Activated T-helper 1 cell treated with Interleukin-2 at 50 U/mL for 16 hours (primary cell): ENCODE data around the gene ARHGEF2.
"Not testable (repeated sequence)": the region's sequence is repeated elsewhere in the genome, so short reads cannot be mapped to it uniquely, and the experiment has no call there.

Experiments used
- DNase-seq: peaks from one replicate; pipeline ENCODE4 v3.0.0-alpha.2; 2020; ENCODE audit warnings: low read depth

Gene ARHGEF2

DNA sequence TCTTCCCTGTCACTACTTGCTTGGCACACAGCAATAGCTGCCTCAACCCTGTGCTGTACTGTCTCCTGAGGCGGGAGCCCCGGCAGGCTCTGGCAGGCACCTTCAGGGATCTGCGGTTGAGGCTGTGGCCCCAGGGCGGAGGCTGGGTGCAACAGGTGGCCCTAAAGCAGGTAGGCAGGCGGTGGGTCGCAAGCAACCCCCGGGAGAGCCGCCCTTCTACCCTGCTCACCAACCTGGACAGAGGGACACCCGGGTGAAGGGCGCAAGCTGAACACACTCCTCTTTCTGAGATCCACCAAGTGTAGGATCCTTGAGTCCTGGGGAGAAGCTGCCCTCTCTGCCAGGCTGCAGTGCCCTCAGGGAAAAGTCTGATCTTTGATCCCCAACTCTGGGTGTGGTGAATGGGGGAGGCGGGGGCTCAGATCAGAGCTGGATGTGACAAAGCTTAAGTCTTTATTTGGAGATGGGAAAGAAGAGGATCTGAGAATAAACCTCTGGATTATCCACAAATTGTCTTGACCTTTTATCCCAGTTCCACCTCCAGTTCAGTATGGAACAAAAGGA, 35.7 kb downstream of the ARHGEF2 start:
- DNase-seq: no peak

DNA sequence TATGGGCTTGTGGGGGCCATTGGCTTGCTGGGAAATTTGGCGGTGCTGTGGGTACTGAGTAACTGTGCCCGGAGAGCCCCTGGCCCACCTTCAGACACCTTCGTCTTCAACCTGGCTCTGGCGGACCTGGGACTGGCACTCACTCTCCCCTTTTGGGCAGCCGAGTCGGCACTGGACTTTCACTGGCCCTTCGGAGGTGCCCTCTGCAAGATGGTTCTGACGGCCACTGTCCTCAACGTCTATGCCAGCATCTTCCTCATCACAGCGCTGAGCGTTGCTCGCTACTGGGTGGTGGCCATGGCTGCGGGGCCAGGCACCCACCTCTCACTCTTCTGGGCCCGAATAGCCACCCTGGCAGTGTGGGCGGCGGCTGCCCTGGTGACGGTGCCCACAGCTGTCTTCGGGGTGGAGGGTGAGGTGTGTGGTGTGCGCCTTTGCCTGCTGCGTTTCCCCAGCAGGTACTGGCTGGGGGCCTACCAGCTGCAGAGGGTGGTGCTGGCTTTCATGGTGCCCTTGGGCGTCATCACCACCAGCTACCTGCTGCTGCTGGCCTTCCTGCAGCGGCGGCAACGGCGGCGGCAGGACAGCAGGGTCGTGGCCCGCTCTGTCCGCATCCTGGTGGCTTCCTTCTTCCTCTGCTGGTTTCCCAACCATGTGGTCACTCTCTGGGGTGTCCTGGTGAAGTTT, 36.4 kb downstream of the ARHGEF2 start:
- DNase-seq: no peak

DNA sequence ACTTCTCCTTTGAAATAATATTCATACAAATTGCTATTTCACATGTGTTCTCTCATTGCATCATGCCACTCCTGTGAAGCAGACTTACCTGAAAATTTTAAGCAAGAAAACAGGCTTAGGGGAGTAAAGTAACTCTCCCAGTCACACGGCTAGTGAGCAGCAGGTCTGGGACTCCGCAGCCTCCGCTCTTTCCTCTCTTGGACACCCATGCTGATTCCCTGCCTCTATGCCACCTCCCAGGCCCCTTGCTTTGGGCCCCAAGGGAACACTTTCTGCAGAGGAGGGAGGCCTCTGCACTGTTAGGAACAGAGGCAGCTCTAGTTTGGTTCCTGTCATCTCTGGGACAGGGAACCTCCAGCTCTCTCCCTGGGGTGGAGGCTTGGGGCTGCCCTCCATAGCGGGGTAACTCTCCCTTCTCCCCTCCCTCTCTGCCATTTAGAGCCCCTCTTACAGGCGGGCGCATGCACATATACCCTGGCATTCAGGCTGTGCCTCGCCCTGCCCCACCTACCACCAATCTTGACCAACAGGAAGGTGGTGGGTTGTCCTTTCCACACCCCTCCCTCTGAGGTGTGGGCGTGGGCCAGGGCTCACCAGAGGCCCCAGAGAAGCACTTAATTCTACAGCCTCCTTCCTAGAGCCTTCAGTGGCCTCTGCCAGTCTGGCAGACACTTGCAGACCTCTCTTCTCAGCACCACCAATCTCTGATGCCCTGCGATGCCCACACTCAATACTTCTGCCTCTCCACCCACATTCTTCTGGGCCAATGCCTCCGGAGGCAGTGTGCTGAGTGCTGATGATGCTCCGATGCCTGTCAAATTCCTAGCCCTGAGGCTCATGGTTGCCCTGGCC, 37.1 kb downstream of the ARHGEF2 start, which contains the start of gene RXFP4:
Gene RXFP4, plus strand, starts transcription at position 646 of the 852 bp plus-strand sequence. Its CDS starts 72 bp downstream, at position 718.
- DNase-seq: no peak

- no peak for DNase-seq
Observed at GRCh38 chr1:155940482-155940992, 37.8 kb downstream of the ARHGEF2 start.

- no peak for DNase-seq
Observed at GRCh38 chr1:155938220-155938627, 40.1 kb downstream of the ARHGEF2 start.

- DNase-seq: no peak
Observed at GRCh38 chr1:155934936-155935590, 43.3 kb downstream of the ARHGEF2 start.

DNA sequence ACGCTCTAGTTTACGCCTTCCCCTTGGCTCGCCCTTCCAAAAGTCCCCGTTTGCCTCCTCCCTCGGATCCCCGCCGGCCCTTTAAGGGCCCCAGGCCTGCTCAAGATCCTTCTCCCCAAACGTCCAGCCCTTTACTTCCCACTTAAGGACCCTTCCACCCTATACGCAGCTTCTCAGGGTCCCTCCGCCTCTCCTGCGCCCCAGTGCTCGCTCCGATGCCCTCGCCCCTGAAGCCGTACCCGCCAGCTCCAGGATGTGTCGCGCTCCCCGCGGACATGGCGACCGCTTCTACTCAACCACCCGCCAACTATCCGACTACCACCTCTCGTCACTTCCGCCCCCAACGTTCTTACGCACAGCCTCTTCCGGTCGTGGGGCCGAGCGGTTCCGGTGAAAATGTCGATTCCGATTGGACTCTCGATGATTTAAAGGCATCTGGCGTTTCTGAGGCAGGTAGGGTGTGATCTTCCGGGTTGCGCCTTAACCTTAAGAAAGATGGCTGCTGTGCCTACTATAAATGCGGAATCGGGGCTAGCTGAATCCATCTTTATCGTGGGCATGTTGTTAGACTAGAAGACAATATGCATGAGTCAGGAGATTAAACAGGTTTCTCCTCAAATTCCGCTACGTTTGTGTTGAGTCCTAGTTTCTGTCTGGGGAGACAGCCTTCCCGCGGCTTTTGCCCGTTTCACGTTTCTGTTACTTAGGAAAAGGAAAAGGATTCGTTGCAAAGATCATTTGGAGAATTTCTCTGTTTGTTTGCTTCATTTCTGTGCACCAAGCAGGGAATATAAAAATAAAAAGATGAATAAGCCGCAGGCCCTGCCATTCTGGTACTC, 44.0 kb downstream of the ARHGEF2 start, which contains the start of gene KHDC4:
Gene KHDC4, minus strand, starts transcription at position 317 of the 839 bp plus-strand sequence. Its CDS starts 40 bp downstream, at position 277.
- peak; percentile 91 for DNase-seq

- DNase-seq: no peak
Observed at GRCh38 chr1:155933591-155934096, 44.7 kb downstream of the ARHGEF2 start.

DNA sequence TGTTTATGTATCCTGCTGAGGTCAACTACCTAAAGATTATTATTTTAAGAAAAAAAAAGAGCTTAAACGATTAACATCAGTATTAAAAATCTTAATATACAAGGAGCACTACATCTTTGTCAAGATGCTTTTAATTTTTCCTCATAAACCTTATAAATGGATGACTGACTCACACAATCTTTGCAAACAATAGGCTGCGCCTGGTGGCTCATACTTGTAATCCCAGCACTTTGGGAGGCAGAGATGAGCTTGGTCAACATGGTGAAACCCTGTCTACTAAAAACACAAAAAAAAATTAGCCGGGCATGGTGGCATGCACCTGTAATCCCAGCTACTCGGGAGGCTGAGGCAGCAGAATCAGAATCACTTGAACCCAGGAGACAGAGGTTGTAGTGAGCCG, 45.9 kb downstream of the ARHGEF2 start:
- DNase-seq: no peak

DNA sequence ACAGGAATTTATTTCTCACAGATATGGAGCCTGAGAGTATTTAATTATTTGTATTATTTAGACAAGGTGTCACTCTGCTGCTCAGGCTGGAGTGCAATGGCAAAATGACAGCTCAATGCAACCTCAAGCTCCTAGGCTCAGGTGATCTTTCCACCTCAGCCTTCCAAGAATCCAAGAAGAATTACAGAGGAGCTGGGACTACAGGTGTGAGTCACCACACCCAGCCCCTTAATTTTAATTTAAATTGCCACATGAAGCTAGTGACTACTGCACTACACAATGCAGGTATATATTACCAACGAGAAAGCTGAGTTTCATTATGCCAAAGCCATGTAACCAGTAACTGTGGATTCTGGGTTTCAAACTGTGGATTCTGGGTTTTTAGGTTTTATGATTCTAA, 46.3 kb downstream of the ARHGEF2 start:
- DNase-seq: no peak

- no peak for DNase-seq
Observed at GRCh38 chr1:155931332-155932038, 46.9 kb downstream of the ARHGEF2 start.

GRCh38 chr1:155930725-155931124, 47.6 kb downstream of the ARHGEF2 start:
- not testable (repeated sequence) for DNase-seq

DNA sequence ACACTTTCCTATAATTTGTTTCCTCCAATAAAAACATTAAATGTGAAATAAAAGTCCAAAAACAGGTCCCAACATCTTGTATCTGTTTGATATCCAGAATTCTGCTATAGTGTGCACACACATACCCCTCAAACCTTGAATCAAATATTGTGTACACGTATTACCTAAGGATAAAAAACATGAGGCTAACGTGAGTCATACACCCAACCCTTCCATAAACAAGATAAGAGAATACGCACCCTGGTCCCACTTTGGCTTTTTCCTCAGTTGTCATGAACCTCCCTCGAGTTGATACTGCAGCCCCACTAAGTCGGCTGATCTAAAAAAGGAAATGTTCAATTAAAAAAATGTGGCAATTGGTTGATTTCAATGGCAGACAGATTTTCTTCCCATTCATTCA, 49.3 kb downstream of the ARHGEF2 start:
- DNase-seq: no peak

GRCh38 chr1:155925506-155925905, 52.8 kb downstream of the ARHGEF2 start:
- no peak for DNase-seq

DNA sequence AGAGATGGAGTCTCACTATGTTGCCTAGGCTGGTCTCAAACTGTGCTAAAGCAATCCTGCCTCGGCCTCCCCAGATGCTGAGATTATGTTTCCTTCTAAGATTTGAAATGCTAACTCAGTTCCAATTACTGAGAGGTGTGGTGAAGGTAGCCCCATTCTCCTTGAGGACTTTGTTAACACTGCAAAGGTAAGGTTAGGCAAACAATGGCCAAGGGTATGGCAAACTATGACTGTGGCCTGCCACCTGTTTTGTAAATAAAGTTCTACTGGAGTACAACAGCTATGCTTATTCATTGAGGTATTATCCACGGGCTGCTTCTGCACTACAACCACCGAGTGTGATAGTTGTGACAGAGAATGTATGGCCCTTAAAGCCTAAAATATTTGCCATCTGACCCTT, 57.6 kb downstream of the ARHGEF2 start:
- no peak for DNase-seq

DNA sequence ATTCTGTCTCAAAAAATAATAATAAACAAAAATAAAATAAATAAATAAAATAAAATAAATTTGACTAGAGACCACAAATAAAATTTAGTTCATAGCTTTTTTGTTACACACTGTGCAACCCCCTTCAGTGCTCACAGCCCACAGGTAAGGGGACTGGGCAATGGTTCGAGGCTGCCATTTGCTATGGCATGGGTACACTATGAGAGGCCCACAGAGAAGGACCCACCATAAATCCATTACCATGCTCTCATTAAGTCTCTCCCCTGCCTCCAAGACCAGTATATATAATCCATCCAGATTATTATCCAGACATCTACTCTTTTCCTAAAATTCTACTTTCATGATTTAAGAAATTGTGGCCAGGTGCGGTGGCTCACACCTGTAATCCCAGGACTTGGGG, 58.5 kb downstream of the ARHGEF2 start:
- no peak for DNase-seq

DNA sequence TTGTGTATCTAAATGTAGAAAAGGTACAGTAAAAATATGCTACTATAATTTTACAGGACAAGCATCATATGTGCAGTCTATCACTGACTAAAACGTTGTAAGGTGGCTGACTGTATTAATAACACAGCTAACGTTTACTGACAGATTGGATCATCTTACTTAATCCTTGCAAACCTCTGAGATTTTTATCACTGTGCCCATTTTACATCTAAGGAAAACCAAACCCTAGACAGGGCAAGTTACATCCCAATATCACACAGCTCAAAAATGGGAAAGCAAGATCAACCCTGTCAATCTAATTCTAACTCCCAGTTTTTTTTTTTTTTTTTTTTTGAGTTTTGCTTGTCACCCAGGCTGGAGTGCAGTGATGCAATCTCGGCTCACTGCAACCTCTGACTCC, 59.7 kb downstream of the ARHGEF2 start:
- no peak for DNase-seq

DNA sequence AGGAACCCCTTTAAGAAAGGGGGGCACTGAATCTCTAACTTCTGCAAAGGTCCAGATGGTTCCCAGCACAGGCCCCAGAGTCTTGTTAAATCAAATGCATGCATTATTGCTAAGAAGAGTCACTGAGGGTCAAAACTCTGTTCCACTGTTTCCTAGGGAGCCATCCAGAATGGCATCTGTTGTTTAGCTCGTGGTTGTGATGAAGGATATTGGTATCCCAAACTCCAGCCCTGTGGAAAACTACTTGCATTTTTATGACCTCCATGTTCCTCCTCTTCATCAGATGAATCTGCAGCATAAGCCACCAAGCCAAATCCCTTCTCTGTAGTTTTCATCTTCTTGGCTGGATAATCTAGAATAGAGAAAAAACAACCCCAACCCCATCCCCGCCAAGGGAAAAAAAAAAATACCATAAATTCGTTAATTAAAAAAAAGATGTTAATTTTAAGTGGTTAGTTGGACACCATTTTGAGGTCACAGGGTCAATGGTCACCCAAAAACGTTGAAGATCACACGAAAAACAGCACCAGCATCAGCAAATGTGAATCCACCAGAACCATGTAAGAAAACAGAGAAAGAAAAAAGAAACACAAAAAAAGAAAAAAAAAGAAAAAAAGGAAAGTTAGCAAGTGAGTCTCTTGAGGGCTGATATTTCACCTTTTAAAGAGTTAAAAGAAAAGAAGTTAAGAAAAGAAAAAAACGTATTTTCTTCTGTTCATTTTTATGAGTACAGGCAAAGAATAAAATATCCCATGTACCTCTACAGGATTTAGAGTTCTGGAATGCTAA, 64.2 kb downstream of the ARHGEF2 start:
- no peak for DNase-seq

- no peak for DNase-seq
Observed at GRCh38 chr1:155912056-155912536, 66.3 kb downstream of the ARHGEF2 start.
